ENCODE results near the gene PATL2.
"Not testable (repeated sequence)": the region's sequence is repeated elsewhere in the genome, so short reads cannot be mapped to it uniquely, and the experiment has no call there.

PATL2 gene

DNA sequence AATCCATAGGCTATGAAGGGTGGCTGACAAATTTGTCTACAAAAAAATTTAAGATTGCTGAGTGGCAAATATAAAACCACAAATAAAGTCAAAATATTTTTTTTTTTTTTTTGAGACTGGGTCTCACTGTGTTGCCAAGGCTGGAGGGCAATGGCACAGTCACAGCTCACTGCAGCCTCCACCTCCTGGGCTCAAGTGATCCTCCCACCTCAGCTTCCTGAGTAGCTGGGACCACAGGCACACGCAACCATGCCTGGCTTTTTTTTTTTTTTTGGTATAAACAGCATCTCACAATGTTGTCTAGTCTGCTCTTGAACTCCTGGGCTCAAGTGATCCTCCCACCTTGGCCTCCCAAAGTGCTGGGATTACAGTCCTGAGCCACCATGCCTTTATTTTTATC lies 20.9 kb downstream of the PATL2 start:
- FAIRE-seq = not testable (repeated sequence)

DNA sequence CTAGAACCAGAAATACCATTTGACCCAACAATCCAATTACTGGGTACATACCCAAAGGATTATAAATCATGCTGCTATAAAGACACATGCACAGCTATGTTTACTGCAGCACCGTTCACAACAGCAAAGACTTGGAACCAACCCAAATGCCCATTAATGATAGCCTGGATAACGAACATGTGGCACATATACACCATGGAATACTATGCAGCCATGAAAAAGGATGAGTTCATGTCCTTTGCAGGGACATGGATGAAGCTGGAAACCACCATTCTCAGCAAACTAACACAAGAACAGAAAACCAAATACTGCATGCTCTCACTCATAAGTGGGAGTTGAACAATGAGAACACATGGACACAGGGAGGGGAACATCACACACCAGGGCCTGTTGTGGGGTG lies 21.8 kb downstream of the PATL2 start:
- FAIRE-seq = not testable (repeated sequence)

DNA sequence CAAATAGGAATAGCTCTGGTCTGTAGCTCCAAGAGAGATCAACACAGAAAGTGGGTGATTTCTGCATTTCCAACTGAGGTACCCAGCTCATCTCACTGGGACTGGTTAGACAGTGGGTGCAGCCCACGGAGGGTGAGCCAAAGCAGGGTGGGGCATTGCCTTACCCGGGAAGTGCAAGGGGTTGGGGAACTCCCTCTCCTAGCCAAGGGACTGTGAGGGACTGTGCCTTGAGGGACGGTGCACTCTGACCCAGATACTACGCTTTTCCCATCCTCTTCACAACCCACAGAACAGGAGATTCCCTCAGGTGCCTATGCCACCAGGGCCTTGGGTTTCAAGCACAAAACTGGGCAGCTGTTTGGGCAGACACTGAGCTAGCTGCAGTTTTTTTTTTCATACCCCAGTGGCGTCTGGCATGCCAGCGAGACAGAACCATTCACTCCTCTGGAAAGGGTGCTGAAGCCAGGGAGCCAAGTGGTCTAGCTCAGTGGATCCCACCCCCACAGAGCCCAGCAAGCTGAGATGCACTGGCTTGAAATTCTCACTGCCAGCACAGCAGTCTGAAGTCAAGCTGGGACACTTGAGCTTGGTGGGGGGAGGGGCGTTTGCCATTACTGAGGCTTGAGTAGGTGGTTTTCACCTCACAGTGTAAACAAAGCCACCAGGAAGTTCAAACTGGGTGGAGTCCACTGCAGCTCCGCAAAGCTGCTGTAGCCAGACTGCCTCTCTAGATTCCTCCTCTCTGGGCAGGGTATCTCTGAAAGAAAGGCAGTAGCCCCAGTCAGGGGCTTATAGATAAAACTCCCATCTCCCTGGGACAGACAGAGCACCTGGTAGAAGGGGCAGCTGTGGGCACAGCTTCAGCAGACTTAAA lies 28.1 kb downstream of the PATL2 start:
- not testable (repeated sequence) for FAIRE-seq

DNA sequence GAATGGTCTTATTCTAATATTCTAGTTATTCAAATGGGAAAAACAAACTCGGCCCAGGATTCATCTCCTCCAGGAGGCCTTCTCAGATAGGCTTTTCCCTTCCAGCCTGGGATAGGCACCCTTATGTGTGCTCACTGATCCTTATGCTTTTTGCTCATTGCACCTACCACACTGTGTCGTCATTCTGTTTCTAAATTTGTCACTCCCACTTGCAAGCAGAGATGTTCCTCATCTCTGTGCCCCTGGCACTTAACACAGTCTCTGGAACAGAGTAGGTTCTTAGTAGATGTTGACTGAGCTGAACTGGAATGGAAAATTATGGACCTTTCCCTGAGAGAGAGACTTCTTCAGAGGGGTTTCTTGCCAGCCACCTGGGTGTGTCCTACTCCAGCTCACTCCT lies 28.9 kb downstream of the PATL2 start:
- no peak for FAIRE-seq

DNA sequence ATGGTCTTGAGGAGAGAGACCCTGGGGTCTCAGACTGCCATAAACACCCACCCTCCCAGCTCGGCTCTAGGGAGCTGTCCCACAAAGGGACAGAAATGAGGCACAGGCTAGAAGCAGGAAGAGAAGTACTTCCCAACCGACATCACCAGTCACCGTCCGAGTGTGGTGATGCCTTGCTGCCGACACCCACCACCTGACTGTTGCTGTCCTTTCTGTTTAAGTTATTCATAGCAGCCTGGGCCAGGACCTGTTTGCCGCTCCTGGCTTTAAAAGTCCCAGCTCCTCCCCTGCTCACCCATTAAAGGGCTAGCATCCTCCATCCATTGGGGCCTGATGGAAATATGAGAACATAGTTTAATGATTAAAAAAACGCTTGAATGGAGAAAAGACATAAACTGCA lies 34.4 kb downstream of the PATL2 start:
- FAIRE-seq = no peak

DNA sequence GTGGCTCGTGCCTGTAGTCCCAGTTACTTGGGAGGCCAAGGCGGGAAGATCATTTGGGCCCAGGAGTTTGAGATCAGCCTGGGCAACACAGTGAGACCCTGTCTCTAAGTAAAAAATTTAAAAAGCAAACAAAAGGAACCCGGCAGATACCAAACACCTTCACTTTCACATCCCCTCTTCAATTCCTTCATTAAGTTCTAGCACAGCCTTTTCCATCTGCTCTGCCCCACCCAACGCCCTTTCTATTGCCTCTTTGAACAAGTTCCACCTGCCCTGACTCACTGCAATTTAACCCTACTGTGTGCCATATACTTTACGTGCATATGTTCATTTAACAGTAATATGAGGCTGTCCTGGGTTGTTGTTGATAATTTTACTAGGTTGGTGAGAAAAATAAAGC lies 35.2 kb downstream of the PATL2 start:
- no peak for FAIRE-seq

DNA sequence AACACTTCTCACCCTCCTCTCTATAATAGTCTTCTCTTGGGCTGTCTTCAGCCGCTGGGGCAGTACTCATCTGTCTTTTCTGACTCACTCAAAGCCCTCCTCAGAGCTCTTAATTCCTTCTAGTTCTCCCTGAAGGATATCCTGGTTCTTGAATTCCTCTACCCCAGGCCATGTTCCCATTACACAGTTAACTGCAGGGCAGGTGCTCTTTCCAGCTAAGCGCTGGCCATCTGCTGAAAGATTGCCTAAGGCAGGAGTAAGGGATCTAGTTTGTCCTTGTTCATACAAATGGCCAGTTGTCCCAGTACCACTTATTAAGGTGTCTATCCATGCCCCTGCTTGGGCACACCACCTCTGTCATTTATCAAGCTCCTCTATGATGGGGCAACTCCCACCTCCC lies 37.5 kb downstream of the PATL2 start:
- no peak for FAIRE-seq

DNA sequence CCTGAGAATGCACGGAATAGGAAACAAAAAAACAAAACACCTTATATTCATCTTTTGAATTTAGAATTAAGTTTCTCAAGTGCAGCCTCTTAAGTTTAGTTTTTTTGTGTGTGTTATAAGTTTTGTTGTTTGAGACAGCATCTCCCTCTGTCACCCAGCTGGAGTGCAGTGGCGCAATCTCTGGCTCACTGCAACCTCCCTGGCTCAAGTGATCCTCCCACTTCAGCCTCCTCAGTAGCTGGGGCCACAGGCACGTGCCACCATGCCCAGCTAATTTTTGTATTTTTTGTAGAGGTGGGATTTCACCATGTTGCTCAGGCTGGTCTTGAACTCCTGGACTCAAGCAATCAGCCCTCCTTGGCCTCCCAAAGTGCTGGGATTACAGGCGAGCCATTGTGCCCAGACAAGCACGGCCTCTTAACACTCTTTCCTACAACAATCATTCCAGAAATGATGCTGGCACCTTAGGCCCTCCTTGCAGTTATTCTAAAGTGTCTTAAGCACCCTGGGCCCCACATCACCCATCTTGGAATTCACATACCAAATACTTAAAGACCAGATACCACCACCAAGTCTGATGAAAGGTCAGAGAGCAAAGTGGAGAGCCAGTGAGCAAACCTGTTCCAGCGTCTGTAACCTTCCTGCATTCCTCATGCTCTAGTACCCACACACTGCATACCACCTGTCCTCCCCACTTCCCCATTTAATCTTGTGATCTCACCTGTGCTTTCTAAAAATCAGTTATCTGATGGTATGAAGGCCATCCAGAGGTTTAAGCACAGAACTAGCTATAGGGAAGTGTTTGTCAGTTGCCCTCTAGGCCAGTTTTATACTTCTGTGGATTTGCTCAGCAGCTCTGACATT lies 40.8 kb downstream of the PATL2 start:
- FAIRE-seq = no peak

DNA sequence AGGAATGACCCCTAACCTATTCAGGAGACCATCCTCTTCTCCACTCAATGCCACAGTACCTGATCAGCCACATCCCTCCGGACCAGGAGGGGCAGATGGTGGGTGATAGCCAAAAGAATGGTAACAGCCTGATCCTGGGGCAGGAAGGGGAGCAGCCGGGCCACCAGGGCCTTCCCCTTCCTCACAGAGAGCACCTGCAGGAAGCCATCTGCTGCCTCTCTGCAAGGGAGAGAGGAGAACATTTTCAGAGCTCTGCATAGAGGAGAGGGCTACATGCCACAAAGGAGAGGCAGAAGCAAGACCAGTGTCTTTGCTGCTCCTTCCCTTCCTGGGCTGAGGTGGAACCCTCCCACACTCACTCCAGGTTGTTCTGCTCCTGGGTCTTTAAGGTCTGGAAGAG lies 42.2 kb downstream of the PATL2 start:
- FAIRE-seq = no peak

DNA sequence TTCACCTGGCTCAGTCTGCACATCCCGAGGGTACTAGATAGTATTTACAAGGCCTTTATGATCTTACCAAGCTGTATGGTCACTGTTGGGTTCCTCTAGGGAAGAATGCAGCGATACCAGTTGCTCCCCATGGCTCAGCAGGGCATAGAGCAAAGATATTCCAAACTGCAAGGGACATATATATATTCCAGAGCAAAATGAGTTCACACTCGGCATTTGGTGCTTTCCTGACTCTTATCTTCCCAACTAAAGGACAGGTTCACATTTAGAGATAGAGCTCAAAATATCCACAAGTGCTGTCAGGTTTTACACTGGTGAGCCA lies 44.1 kb downstream of the PATL2 start:
- no peak for FAIRE-seq

DNA sequence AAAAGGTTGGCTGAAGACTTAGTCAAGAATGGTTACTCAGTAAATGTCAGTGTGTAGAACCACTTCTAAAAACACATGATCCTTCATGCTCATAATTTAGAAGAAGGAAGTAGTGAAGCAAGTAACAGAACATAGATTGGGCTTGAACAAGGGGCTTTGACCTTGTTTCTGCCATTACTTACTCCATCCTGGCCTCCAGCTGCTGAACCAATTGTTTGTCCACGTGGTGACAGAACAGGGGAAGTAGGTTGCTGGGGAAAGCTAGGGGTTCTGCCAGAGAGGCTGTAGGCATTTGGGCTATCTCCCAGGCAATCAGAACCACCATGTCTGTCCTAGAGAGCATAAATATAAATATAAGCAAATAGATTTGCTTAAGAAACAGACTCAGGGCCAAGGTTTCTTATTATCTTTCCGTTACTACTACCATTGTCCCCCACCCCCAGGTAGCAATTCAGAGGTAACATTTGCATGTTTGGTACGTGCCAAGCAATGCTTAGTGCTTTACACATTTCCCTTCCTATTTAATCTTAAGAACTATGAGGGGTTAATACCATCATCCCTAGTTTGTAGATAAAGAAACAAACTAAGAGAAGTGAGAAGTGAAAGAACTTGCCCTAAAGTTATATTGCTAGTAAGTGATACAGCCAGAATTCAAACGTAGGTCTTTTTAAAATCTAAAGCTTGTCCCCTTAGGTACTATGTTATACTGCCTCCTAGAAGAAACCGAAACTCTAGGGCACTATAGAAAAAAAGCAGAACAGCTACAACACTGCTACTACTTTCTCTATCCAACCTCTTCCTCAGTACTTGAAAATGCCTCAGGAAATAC lies 44.7 kb downstream of the PATL2 start:
- no peak for FAIRE-seq

DNA sequence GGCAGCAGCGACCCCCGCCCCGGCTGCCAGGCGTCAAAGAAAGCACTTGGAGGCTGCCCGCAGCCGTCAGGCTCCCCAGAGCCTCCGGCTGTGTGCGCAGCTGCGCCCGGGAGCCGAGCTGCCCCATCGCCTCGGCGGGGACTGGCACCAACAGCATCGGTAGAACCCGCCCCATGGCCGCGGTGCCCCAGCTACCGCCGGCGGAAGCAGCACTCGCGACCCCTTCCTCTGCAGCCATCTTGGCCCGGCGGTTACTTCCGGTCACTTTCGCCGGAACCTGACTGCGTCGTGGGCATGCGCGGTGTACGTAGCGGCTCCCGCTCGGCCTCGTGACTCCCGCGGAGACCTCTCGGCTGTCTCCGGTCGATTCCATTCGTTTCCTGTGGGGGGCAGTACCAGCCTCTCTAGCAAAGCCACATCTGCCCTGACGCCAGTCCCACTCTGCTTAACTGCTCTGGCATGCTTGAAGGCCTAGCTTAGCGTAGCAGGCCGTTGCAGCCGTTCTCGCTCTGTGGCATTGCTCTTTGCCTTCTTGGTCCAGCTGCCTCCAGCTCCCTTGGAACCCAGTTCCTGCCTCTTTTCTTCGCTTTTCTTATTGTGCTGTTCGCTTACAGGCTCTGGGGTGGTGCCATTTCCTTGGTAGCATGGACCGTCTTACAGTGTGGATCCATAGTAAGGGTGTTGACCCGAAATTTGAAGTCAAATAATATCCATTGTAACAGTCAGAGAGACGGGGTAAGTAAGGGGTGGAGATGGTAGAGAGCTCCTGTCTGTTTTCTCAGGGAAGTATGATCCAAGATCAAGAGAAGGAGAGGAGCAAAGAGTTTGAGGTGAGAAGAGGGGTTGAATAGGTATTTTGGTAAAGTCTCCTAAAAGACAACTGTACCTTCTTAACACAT lies 47.5 kb downstream of the PATL2 start, which contains the start of gene SPG11:
SPG11 (minus strand) TSS at position 253 of the 899 bp plus-strand sequence; CDS start at position 238, 15 bp downstream.
- peak; percentile 97 for FAIRE-seq

DNA sequence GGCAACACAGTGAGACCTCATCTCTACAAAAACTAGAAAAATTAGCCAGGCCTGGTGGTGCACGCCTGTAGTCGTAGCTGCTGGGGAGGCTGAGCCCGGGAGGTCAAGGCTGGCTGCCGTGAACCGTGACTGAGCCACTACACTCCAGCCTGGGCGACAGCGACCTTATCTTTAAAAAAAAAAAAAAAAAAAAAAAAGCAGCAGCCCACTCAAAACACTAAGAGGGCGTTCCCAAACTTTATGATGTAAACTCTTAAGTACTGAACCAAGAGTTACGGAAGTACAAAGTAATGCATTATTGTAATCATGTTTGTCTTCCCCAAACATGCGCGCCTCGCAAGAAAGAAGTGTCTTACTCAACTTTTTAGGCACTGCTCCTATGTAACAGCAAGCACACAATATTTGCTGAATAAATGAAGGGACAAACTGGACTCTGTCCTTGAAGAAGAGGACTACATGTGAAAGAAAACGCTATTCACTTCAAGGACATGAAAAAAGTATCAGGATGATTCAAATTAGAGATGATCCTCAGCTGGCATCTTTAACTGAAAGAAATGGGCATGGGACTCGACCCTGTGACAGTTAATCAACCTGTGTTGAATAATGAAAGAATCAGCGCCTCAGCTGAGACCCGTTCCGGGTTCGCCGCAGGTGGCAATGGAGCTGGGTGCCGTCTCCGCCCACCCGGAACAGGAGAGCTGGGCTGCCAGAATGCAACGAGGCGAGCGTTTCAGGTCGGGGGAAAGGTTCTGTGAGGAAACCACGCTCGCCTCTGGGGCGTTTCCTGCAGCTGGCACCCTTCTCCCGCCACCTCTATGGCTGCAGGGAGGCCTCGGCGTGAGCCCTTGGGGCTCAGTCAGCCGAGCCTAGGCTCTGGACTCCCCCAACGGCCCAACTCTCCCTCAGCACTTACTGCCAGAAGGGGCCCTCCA lies 48.4 kb downstream of the PATL2 start:
- no peak for FAIRE-seq

DNA sequence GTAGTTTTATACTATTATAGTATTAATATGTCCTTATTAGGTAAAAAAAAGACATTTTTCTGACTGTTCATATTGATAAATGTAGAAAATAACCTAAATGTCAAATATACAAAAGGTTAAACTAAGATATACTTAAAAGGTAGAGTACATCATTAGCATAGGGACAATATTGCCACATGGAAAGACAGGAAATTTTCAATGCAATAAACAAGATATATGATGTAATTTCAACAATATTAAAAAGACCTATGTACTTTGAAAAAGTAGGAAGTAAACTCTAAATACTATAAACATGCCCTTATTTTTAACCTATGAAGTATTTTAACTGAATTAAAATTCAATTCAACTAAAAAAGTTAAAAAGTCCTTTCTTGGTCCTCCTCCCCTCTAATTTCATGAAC lies 49.5 kb downstream of the PATL2 start:
- FAIRE-seq = no peak

DNA sequence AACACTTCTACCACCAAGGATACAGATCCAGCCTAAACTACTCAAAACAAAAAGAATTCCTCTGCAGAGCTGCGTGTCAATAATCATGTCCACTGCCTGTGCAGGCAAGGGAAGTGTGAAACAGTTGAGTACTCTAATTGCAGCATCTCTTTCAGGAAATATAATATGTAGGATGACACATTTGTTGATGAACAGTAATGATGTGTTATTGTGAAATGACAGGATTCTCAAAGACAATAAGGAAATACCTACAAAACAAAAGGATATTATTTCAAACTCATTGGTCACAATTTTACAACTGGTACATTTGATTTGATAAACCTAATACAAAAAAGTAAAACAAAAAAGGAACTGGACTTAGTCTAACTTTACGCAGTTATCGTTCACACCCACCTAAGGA lies 52.1 kb downstream of the PATL2 start:
- FAIRE-seq = no peak

DNA sequence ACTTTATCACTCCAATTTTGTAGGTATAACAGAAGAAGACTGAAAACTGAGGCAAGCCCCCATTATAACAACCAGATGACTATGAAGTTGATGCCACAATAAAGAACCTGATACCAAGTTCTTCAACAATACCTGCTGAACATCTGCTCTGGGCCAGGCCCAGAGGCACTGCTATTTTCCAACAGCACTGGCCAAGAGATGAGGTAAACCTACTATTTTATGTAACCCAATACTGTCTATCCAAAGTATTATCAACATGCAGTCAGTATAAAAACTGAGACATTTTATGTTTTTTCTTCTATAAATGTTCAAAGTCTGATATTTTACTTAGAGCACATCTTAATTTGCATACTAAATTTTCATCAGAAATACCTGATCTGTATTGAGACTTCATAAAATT lies 53.7 kb downstream of the PATL2 start:
- FAIRE-seq = no peak

DNA sequence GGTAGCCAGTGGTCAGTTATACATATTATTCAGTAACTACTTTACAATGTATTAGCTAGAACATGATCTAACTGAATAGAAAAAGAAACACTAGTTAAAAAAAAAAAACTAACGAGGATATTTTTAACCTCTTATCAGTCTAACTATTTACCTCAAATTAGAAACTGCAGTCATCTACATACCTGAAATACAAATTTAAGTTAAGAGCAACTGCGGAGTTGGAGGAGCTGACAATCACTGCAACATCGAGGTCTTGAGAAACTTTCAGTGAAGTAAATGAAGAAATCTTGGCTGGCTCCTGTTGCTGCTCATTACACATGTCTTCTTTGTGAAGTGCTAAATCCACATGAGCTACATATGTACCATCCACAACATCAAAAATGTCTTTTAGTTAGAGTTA lies 54.2 kb downstream of the PATL2 start:
- no peak for FAIRE-seq

DNA sequence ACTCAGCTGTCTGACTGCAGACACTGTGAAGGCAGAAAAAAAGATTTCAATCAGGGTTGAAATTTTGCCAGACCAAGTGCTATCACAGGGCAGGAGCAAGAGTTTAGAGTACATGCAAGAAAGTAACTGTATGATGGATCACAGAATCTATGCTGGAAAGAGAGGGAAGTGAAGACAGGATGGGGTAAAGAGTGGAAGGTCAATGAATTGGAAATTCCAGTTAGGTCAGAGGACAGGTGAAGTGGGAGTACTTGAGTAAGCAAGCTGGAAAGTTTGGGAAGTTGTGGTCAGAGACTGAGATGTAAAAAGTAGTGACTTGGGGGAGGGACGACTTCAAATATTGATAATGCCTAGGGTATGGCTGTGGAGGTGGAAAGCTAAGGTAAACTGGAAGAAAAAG lies 54.8 kb downstream of the PATL2 start:
- no peak for FAIRE-seq

DNA sequence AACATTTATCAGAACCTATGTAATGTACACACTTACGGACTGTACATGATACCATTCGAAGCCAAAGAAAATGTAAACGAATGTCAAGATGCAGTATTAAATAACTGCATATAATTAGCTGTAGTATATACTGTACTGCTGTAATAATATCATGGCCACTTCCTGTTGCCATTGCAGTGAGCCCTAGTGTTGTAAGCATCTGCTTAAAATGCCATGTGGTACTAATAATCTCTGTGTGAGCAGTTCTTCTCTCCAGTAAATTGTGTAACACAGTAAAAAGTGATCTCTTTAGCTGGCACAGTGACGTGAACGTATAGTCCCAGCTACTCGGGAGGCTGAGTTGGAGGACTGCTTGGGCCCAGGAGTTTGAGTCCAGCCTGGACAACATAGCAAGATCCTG lies 56.3 kb downstream of the PATL2 start:
- no peak for FAIRE-seq

DNA sequence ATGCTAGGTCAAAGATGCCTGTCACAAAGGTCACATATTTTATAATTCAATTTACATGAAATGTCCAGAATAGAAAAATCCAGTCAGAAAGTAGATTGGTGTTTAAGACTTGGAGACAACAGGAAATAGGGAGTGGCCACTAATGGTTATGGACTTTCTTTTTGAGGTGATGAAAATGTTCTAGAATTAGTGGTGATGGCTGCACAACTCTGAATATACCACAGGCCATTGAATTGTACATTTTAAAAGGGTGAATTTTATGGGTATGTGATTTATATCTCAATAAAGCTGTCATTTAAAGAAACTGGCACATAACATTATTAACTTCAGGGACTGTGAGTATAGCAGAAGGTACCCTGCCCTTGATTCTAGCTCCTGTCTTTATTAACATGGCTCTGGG lies 63.5 kb downstream of the PATL2 start:
- no peak for FAIRE-seq

DNA sequence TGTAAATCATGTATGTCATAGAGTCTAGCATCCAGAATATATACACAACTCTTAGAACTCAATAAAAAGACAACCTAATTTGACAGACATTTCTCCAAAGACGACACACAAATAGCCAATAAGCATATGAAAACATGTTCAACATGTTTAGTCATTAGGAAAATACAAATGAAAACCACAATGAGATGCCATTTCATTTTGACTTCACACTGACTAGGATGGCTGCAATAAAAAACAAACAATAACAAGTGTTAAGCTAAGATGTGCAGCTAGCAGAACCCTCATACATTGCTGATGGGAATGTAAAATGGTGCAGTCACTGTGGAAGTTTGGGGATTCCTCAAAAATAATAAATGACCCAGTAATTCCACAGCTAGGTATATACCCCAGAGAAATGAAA lies 64.1 kb downstream of the PATL2 start:
- no peak for FAIRE-seq

All from G401.6 (cell line).